Stimulated activated CD8-positive, alpha-beta memory T cell treated with anti-CD3 and anti-CD28 coated beads, Interleukin-2, amount 100 ng/mL, for 1 hour (primary cell): Measurements from ENCODE around the gene ANKRD30A.
"Not testable (repeated sequence)": the region's sequence is repeated elsewhere in the genome, so short reads cannot be mapped to it uniquely, and the experiment has no call there.

ENCODE experiments used
- DNase-seq, 2 donors: peaks; one replicate each; pipeline ENCODE4 v3.0.0-alpha.2; 2020; ENCODE audit warnings: low read depth in 2 of 2

The ANKRD30A gene

DNA sequence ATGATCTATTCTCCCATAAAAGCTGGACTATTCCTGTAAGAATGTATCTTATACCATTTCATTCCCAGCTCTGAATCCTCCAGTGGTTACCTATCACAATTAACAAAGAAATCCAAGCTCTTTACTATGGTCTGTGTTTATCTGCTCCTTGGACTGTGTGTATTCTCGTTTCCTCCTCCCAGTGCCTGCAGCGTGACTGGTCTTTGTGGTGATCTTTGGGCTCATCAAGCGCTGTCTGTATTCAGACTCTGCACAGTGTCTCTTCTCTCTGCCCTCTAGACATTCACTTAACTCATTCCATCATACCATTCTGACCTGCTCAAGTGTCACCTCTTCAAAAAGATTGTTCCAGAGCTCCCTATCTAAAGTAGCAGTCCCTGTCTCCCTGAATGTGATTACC lies 130.4 kb downstream of the ANKRD30A start:
- not testable (repeated sequence) for DNase-seq

DNA sequence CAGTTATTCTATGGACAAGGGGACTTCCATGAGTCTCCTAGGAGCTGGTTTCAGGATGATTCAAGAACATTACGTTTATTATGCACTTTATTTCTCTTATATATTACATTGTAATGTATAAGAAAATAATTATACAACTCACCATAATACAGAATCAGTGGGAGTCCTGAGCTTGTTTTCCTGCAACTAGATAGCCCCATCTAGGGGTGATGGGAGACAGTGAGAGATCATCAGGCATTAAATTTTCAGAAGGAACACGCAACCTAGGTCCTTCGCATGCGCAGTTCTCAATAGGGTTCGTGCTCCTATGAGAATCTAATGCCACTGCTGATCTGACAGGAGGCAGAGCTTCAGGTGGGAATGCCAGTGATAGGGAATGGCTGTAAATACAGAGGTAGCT lies 137.9 kb downstream of the ANKRD30A start:
- DNase-seq = no peak

DNA sequence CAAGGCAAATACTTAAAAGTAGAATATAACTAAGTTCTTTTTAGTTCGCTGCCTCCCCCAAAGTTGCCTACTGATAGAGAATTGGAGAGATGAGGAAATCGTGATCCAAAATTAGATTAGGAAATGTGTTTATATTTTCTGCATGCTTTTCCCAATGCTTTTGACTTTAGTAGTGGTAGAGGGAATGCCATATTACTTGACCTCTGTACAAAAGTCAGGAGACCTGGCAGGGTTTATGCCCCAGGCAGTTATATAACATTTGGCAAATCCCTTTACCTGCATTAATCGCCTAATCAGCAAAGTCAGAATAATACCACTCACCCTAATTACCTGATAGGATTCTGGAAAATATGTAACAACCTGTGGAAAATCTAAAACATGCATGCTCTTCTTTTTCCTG lies 142.9 kb downstream of the ANKRD30A start:
- no peak for DNase-seq

GRCh38 chr10:37269554-37270256 lies 144.3 kb downstream of the ANKRD30A start:
- DNase-seq = no peak

DNA sequence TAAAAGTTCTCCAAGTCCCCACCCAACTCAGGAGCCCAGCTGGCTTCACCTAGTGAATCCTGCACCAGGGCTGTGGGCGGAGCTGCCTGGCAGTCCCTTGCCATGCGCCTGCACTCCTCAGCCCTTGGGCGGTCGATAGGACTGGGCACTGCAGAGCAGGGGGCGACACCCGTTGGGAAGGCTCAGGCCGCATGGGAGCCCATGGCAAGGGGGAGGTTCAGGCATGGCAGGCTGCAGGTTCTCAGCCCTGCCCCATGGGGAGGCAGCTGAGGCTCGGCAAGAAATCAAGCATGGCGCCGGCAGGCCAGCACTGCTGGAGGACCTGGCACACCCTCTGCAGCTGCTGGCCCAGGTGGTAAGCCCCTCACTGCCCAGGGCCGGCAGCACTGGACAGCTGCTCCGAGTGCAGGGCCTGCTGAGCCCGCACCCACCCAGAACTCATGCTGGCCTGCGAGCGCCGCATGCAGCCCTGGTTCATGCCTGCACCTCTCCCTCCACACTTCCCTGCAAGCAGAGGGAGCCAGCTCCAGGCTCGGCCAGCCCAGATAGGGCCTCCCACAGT lies 149.9 kb downstream of the ANKRD30A start:
- DNase-seq = no peak

DNA sequence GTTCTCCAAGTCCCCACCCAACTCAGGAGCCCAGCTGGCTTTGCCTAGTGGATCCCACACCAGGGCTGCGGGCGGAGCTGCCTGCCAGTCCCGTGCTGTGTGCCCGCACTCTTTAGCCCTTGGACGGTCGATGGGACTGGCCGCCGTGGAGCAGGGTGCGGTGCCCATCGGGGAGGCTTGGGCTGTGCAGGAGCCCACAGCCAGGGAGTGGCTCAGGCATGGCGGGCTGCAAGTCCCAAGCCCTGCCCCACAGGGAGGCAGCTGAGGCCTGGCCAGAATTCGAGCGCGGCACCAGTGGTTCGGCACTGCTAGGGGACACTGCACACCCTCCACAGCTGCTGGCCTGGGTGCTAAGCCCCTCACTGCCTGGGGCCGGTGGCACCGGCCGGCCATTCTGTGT lies 159.7 kb downstream of the ANKRD30A start:
- DNase-seq = no peak

DNA sequence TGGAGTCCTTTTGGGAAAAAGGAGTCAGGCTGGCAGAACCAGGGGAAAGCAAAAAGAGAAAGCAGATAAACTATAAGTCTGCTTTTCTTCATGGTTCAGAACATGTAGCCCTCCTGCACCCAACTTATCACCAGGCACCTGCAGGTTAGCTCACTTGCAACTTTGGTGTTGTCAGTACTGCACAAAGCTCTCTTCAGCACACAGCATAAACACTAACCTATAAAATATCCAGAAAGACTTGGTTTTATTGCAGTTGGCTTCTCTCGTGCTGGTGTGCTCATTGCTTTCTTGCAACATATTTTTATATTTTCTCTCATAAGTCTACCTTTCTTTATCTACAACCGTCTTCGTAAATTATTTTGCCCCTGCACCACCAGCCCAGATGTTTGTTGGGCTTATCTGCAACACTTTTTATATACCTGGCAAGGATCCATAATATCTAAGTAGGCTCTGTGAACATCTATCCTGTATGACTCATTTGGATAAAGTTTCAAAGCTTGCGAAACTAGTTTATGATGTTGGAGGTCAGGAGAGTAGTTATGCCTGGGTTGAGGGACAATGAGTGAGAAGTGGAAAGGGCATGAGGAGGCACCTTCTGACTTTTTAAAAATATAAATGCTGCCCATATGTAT lies 164.6 kb downstream of the ANKRD30A start:
- DNase-seq = no peak

DNA sequence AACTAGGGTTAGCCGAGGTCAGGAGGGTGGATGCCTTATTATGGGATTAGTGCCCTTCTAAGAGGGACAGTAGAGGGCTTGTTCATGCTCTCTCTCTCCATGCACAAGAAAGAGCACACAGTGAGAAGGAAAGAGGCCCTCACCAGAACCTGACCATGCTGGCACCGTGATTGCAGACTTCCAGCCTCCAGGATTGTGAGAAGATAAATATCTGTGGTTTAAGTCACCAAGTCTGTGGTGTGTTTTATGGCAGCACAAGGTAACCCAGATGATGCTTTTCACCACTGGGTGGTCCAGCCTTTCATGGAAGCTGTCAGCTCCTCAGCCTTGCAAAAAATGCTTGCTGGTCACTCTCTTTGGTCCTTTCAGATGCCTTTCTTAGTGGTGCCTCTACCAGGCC lies 175.9 kb downstream of the ANKRD30A start:
- DNase-seq = no peak

DNA sequence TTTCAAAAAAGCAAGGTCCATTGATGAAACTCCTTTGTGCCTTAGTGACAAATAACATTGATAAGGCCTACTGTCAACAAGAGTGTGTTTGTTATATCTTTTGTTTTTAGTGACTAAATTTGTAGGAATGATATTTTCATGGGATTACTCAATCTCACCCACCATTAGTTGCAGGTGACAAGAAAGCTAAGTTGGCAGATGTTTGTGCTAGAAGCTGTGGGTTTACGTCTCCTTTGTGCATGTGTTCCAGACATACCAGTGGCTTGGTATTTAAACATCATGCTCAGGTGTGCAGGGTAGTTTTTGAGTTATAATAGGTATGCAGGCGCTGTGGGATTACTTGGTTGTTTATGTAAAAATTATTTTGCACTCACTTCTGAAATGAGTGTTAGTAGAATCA lies 178.6 kb downstream of the ANKRD30A start:
- no peak for DNase-seq

GRCh38 chr10:37314350-37314749 lies 189.0 kb downstream of the ANKRD30A start:
- DNase-seq = no peak

DNA sequence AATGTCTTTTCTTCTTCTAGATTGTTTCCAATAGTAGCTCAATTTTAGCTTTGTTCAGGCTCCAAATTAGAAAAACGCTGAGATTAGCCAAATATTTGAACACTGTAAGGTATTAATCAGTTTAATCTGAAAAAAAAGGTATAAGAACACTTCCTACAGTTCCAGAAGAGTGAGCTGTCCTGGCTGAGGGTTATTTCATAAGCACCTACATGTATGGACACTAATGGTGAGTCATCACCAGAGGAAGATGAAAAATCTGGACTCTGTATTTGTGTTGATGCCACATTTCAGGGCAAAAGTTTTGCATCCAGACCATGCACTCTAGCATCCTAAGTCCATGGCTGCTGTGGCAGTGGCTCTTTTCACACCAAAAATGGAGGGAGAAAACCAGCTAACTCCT lies 189.5 kb downstream of the ANKRD30A start:
- DNase-seq = no peak

DNA sequence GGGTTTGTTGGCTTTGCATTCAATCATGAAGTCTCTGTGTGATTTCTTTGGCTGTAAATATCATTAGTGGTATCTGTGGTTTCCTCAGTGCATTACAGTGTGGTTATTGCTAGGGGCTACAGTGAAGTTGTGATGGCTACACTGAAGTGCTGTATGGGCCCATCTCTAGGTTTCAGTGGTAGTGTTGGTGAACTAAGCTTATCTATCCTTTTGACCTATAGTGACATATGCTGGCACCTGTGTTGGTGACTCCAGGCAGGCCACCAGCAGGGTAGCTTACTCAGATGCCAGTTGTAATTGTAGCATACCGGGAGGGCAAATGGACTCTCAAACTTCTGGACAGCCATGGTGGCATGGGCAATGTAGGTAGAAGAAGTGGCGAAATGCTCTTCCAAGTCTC lies 219.0 kb downstream of the ANKRD30A start:
- DNase-seq = no peak

- no peak for DNase-seq
These were observed 254.6 kb downstream of the ANKRD30A start for GRCh38 chr10:37379991-37380390.

DNA sequence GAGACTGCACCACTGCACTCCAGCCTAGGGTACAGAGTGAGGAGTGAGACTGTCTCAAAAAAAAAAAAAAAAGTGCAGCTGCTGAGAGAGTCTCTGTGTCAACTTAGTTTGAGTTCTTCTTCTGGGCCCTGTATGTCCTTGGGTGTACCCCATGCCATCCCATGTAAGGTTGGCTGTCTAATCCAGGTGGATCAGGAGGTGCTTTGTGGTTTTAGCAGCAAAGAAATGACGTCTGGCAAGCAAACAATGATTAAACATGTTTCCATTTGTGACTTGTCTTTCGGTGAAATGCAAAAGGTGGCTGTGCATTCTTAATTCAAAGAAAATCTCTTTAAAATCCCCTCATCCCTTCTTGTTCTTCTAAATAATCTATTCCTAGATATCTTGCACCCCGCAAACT lies 255.9 kb downstream of the ANKRD30A start:
- no peak for DNase-seq

DNA sequence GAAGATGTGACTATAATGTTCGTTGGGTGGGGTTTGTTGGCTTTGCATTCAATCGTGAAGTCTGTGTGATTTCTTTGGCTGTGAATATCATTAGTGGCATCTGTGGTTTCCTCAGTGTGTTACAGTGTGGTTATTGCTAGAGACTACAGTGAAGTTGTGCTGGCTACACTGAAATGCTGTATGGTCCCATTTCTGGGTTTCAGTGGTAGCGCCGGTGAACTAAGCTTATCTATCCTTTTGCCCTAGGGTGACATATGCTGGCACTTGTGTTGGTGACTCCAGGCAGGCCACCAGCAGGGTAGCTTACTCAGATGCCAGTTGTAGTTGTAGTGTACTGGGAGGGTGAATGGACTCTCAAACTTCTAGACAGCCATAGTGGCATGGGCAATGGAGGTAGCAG lies 259.5 kb downstream of the ANKRD30A start:
- DNase-seq = no peak

DNA sequence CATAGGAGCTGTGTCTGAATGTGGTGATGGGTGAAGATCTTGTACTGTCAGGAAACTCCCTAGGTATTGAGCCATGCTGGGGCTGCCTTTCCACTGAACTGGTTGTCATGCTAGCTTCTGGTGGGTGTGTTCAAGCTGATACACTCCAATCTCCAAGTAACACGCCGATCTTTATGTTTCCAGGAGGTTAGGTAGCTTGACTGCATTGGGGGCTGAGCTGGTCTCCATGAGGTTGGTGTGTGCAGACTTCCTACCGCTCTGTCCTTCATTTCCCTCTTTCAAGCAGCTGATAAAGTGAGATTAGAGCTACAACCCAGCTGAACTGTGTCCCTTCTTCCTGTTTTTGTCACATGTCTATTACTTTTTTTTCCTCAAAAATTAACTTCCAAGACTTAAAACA lies 265.5 kb downstream of the ANKRD30A start:
- no peak for DNase-seq

DNA sequence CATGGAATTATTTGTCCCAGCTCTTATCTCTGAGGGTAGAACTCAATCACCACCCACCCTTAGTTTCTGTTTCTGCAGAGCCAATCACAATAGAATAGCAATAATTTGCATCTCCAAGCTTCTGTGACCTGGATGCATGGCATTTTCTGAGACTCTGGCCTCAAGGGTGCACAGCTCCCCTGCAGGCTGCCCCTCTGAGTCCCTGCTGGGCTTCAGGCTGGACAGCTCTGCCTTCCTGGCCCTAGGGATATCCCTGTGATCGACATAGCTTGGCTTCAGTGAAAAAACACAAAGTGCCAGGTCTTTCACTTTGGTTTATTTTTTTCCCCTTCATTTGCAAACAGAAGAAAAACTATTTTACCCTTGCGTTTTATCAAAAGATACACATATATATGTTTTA lies 275.4 kb downstream of the ANKRD30A start:
- DNase-seq = not testable (repeated sequence)

- no peak for DNase-seq
These were observed 275.8 kb downstream of the ANKRD30A start for GRCh38 chr10:37401225-37401624.

DNA sequence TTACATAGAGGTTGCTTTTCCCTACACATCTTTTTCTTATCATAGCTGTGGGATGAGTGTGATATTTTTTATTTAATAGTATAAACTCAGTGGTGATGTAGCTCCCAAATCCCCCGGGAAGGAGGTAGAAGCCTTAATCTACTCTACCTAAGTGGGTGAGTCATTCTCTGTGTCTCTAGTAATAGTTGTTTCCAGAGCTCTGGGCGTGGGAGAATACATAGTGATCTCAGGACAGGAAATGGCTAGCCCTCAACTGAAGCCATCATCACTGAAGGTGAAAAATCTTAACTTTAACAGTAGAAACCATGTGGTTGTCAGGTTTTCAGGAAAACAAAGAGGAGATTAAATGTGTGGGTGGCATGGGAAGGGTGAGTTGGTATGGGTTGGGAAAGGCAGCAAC lies 278.4 kb downstream of the ANKRD30A start:
- DNase-seq = no peak
